Naive B cell (primary cell): ENCODE data around the gene EXTL2. TPM values are rescaled to one million over a fixed set of nuclear protein-coding genes. Genes with fewer than 3 reads are reported as not detected.
"Not testable (repeated sequence)": the region's sequence is repeated elsewhere in the genome, so short reads cannot be mapped to it uniquely, and the experiment has no call there.

ENCODE experiments used
- ATAC-seq, 2 donors: fragments of 150-1000 bp; cut with Tn5 transposase; 2 replicates each; pipeline ENCODE4 v1.10.0; 2021; ENCODE audit warnings: low read depth in 2 of 2, mild to moderate bottlenecking in 2 of 2, moderate library complexity in 2 of 2
- DNase-seq: peaks from one replicate; pipeline ENCODE4 v3.0.0; 2022
- H3K27ac Mint-ChIP-seq, 6 donors: one replicate each; pipeline ENCODE4 v1.8.0; 2020 to 2022; ENCODE audit warnings: mild to moderate bottlenecking in 6 of 6, mixed read lengths in 6 of 6, moderate library complexity in 5 of 6, inconsistent platforms in 2 of 6
- H3K27me3 Mint-ChIP-seq, 3 donors: one replicate each; pipeline ENCODE4 v1.8.0; 2021 to 2022; ENCODE audit warnings: mixed read lengths in 3 of 3, mild to moderate bottlenecking in 1 of 3
- H3K36me3 Mint-ChIP-seq, 2 donors: one replicate each; pipeline ENCODE4 v1.8.0; 2020 to 2022; ENCODE audit warnings: mixed read lengths in 2 of 2, inconsistent platforms in 1 of 2, mild to moderate bottlenecking in 1 of 2
- H3K4me1 Mint-ChIP-seq, 3 donors: one replicate each; pipeline ENCODE4 v1.8.0; 2020 to 2022; ENCODE audit warnings: mixed read lengths in 3 of 3, inconsistent platforms in 1 of 3, mild to moderate bottlenecking in 1 of 3, moderate library complexity in 1 of 3
- H3K4me3 Mint-ChIP-seq, 8 donors: one replicate each; pipeline ENCODE4 v1.8.0; 2020 to 2022; ENCODE audit warnings: mild to moderate bottlenecking in 8 of 8, mixed read lengths in 8 of 8, moderate library complexity in 8 of 8, inconsistent platforms in 2 of 8
- H3K9me3 Mint-ChIP-seq, 7 donors: one replicate each; pipeline ENCODE4 v1.8.0; 2020 to 2022; ENCODE audit warnings: mixed read lengths in 7 of 7, mild to moderate bottlenecking in 5 of 7, inconsistent platforms in 2 of 7, moderate library complexity in 1 of 7
- polyA plus RNA-seq, 6 donors: library from polyadenylated mRNA; unstranded; fragments of 300-500 nt; fragmentation: Illumina TruSeq; gene quantifications; one replicate each; pipeline ENCODE4 v1.2.3, GENCODE V29; 2021; ENCODE audit warnings: low read depth in 6 of 6

Gene EXTL2
- polyA plus RNA-seq: 1 to 10 TPM; 2.0 to 5.8 (median 2.4) TPM

- H3K36me3 Mint-ChIP-seq: peaks cover 8% of the 10 kb centered on the region in 2 donors
- peak; percentile 8 to 11 for ATAC-seq
- peaks cover 0 to 11% (median 6%) of the 10 kb centered on the region in 7 donors for H3K9me3 Mint-ChIP-seq
- no peaks in the 10 kb centered on the region for H3K27me3 Mint-ChIP-seq
- H3K27ac Mint-ChIP-seq: peak within 1 kb of the TSS; percentile 99 to 100 (median 100)
- peak; percentile 57 for DNase-seq
- H3K4me3 Mint-ChIP-seq: peak within 1 kb of the TSS; percentile 91 to 100 (median 98)
- H3K4me1 Mint-ChIP-seq: peaks cover 28 to 35% (median 28%) of the 10 kb centered on the region in 3 donors
Observed at GRCh38 chr1:100894603-100895539, at the start of gene EXTL2. Gene EXTL2 (minus strand): TSS chr1:100894842. CDS start chr1:100888757, 6,085 bp downstream.

GRCh38 chr1:100943533-100943932 is 48.9 kb upstream of the EXTL2 start:
- peaks cover 4 to 26% (median 15%) of the 10 kb centered on the region in 7 donors for H3K9me3 Mint-ChIP-seq
- ATAC-seq (no peak), DNase-seq (no peak)
- H3K4me1 Mint-ChIP-seq: peaks cover 34 to 57% (median 52%) of the 10 kb centered on the region in 3 donors
- peak overlapping the region in 1 of 8 donors; percentile 50 for H3K4me3 Mint-ChIP-seq
- H3K27me3 Mint-ChIP-seq: no peaks in the 10 kb centered on the region
- H3K27ac Mint-ChIP-seq: peak overlapping the region in 3 of 6 donors; percentile 49 to 76 (median 71)
- peaks cover 20 to 33% of the 10 kb centered on the region in 2 donors for H3K36me3 Mint-ChIP-seq

- peak overlapping the region in 2 of 8 donors; percentile 4 to 7 for H3K4me3 Mint-ChIP-seq
- H3K27me3 Mint-ChIP-seq: no peaks in the 10 kb centered on the region
- H3K4me1 Mint-ChIP-seq: peaks cover 26 to 48% (median 45%) of the 10 kb centered on the region in 3 donors
- H3K27ac Mint-ChIP-seq: peak overlapping the region; percentile 3 to 83 (median 48)
- ATAC-seq (no peak), DNase-seq (no peak)
- peaks cover 0 to 19% (median 10%) of the 10 kb centered on the region in 7 donors for H3K9me3 Mint-ChIP-seq
- H3K36me3 Mint-ChIP-seq: peaks cover 23 to 27% of the 10 kb centered on the region in 2 donors
Observed at GRCh38 chr1:100942304-100943046, 47.8 kb upstream of the EXTL2 start.

GRCh38 chr1:100941580-100942216 is 47.1 kb upstream of the EXTL2 start:
- Mint-ChIP-seq H3K36me3 (peaks cover 19% of the 10 kb centered on the region in 2 donors), H3K4me1 (peaks cover 20 to 40% (median 37%) of the 10 kb centered on the region in 3 donors), H3K4me3 (peak overlapping the region in 1 of 8 donors; percentile 59), H3K27ac (peak overlapping the region in 4 of 6 donors; percentile 29 to 79 (median 52)), H3K27me3 (no peaks in the 10 kb centered on the region), H3K9me3 (peaks cover 0 to 15% (median 3%) of the 10 kb centered on the region in 7 donors)
- DNase-seq: no peak
- no peak for ATAC-seq

GRCh38 chr1:100941098-100941527 is 46.5 kb upstream of the EXTL2 start:
- H3K4me3 Mint-ChIP-seq: no peak overlapping the region
- peak overlapping the region in 4 of 6 donors; percentile 4 to 93 (median 16) for H3K27ac Mint-ChIP-seq
- no peak for DNase-seq
- peaks cover 15 to 19% of the 10 kb centered on the region in 2 donors for H3K36me3 Mint-ChIP-seq
- H3K4me1 Mint-ChIP-seq: peaks cover 21 to 34% (median 32%) of the 10 kb centered on the region in 3 donors
- no peaks in the 10 kb centered on the region for H3K27me3 Mint-ChIP-seq
- ATAC-seq: no peak
- peaks cover 0 to 9% (median 2%) of the 10 kb centered on the region in 7 donors for H3K9me3 Mint-ChIP-seq

GRCh38 chr1:100936194-100936967 is 41.7 kb upstream of the EXTL2 start:
- Mint-ChIP-seq H3K9me3 (peaks cover 0 to 7% (median 0%) of the 10 kb centered on the region in 7 donors), H3K27me3 (no peaks in the 10 kb centered on the region), H3K4me1 (peaks cover 7 to 14% (median 13%) of the 10 kb centered on the region in 3 donors), H3K36me3 (peaks cover 7 to 24% of the 10 kb centered on the region in 2 donors), H3K27ac (peak overlapping the region in 2 of 6 donors; percentile 22 to 49), H3K4me3 (no peak overlapping the region)
- ATAC-seq: no peak
- no peak for DNase-seq

GRCh38 chr1:100933555-100933954 is 38.9 kb upstream of the EXTL2 start:
- Mint-ChIP-seq H3K4me1 (peaks cover 7 to 13% (median 8%) of the 10 kb centered on the region in 3 donors), H3K27ac (peak overlapping the region in 2 of 6 donors; percentile 33 to 52), H3K36me3 (peaks cover 0 to 18% of the 10 kb centered on the region in 2 donors)
- not testable (repeated sequence) for H3K4me3 Mint-ChIP-seq, H3K27me3 Mint-ChIP-seq, DNase-seq, ATAC-seq, H3K9me3 Mint-ChIP-seq

GRCh38 chr1:100931716-100932115 is 37.1 kb upstream of the EXTL2 start:
- Mint-ChIP-seq H3K27ac (peak overlapping the region in 2 of 6 donors; percentile 26 to 29), H3K4me1 (peaks cover 7 to 13% (median 8%) of the 10 kb centered on the region in 3 donors), H3K27me3 (no peaks in the 10 kb centered on the region), H3K9me3 (peaks cover 0 to 7% (median 0%) of the 10 kb centered on the region in 7 donors), H3K36me3 (peaks cover 0 to 11% of the 10 kb centered on the region in 2 donors), H3K4me3 (no peak overlapping the region)
- no peak for ATAC-seq
- no peak for DNase-seq

GRCh38 chr1:100930494-100930893 is 35.9 kb upstream of the EXTL2 start:
- Mint-ChIP-seq H3K9me3 (peaks cover 0 to 9% (median 0%) of the 10 kb centered on the region in 7 donors), H3K27ac (peak overlapping the region in 1 of 6 donors; percentile 26), H3K27me3 (no peaks in the 10 kb centered on the region), H3K36me3 (peaks cover 9 to 18% of the 10 kb centered on the region in 2 donors), H3K4me1 (peaks cover 8 to 14% (median 8%) of the 10 kb centered on the region in 3 donors), H3K4me3 (no peak overlapping the region)
- no peak for DNase-seq
- no peak for ATAC-seq

- ATAC-seq (no peak), DNase-seq (no peak)
- H3K36me3 Mint-ChIP-seq: peaks cover 17 to 21% of the 10 kb centered on the region in 2 donors
Observed at GRCh38 chr1:100928128-100928527, 33.5 kb upstream of the EXTL2 start.

GRCh38 chr1:100927276-100927675 is 32.6 kb upstream of the EXTL2 start:
- Mint-ChIP-seq H3K4me3 (no peak overlapping the region), H3K27me3 (no peaks in the 10 kb centered on the region), H3K27ac (no peak overlapping the region), H3K9me3 (peaks cover 0 to 2% (median 0%) of the 10 kb centered on the region in 7 donors), H3K4me1 (peaks cover 14 to 30% (median 23%) of the 10 kb centered on the region in 3 donors), H3K36me3 (peaks cover 20 to 21% of the 10 kb centered on the region in 2 donors)
- DNase-seq (no peak), ATAC-seq (peak; percentile 21 to 42)

More at GRCh38 chr1:100928128-100928527, 33.5 kb upstream of the EXTL2 start:
- peaks cover 14 to 30% (median 23%) of the 10 kb centered on the region in 3 donors for H3K4me1 Mint-ChIP-seq
- H3K9me3 Mint-ChIP-seq: peaks cover 0 to 2% (median 0%) of the 10 kb centered on the region in 7 donors
- H3K27me3 Mint-ChIP-seq: no peaks in the 10 kb centered on the region
- no peak overlapping the region for H3K4me3 Mint-ChIP-seq
- H3K27ac Mint-ChIP-seq: no peak overlapping the region

- Mint-ChIP-seq H3K27ac (peak overlapping the region in 3 of 6 donors; percentile 8 to 90 (median 89)), H3K36me3 (peaks cover 21 to 23% of the 10 kb centered on the region in 2 donors), H3K4me1 (peaks cover 13 to 22% (median 18%) of the 10 kb centered on the region in 3 donors), H3K4me3 (peak overlapping the region in 1 of 8 donors; percentile 17), H3K27me3 (no peaks in the 10 kb centered on the region), H3K9me3 (peaks cover 0 to 2% (median 0%) of the 10 kb centered on the region in 7 donors)
- DNase-seq (no peak), ATAC-seq (no peak)
Observed at GRCh38 chr1:100926240-100926639, 31.6 kb upstream of the EXTL2 start.
